ENCODE measurements around the gene IPPK. TPM values are rescaled to one million over a fixed set of nuclear protein-coding genes. Genes with fewer than 3 reads are reported as not detected.

Gene IPPK
- polyA plus RNA-seq, 3 donors, result 10.2 to 14.5 (median 12.0) TPM

DNA sequence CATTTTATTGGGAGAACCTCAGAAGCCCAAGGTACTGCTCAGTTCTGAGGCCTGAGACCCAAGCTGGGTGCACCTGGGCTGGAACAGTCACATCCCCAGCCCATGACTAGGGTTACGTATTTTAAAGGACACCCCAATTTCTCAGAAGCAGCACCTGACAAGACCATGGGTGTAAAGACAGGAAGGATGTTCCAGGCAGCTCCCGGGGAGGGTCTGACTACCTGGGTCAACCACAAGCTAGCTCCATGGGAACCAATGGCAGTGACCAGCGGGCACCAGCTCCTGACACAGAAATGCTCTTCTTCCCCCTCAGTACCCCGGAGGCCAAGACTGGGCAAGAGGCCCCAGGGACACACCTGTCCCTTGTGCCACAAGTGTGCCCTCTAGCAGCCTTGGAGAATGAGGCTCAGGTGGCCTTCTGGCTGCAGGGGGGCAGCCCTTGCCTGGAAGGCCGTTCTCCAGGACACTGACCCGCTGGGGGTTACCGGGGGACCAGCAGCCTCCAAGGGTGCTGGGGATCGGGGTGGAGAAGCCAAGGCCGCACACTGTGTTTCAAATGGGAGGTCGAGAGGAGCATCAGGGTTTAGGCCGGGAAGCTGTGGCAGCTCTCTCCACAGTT, 52.6 kb downstream of the IPPK start:
- DNase-seq, result no peak

DNA sequence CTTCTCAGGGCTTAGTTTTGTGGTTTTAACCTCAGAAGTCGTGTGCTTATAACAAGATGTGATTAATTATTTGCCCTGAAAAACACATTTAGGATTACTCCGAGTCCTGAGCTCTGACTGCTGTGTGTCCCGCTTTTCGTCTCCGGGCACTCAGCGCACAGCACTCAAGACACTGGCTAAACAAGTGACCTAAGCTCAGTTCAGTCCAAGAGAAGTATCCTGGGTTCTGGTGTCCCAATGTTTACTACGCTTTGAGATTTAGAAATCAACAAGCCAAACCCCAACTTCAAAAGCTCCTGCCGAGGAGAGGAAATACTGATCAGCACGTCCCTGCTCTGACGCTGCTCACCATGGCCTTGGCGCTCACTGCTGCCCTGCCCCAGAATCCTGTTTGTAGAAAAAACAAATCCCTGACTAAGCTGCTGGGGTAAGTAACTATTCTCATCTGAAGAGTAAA, 53.2 kb downstream of the IPPK start:
- no peak for DNase-seq

DNA sequence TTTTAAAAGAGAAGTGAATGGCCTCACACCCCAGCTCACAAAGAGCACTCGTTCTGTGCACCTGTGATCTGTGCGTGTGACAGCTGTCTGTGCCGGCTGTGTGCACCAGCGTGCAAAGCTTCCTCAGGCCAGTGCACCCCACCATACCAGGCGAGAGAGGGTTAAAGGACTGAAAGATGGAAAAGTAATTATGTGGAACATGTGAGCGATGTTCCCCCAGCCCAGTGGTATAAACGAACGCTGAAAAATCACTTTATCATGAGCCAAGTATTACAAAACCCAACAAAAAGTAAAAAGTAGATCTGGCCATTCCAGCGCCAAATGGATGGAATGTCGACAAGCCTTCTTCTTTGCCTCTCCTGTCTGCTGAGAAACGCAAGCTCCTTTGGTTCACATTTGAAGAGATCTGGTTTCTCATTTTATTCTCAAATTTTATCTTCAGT, 53.7 kb downstream of the IPPK start:
- no peak for DNase-seq

DNA sequence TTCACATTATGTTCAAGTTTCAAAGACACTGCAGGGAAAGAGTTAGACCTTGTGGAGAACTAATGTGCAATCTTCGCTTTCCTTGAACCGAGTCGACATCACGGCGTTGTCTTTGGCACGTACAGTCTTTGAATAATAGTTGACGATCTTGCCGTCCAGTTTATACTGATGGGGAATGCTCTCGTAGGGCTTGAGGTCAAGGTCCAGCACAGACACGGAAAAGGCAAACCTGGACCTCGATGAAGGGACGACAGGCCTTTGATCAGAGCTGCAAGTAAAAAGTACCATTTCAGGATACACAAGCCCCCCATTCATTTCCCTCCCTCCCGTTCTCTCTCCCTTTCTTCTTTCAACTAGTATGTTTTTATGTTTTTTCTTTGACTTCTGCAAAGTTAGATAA, 54.1 kb downstream of the IPPK start:
- DNase-seq, result no peak

DNA sequence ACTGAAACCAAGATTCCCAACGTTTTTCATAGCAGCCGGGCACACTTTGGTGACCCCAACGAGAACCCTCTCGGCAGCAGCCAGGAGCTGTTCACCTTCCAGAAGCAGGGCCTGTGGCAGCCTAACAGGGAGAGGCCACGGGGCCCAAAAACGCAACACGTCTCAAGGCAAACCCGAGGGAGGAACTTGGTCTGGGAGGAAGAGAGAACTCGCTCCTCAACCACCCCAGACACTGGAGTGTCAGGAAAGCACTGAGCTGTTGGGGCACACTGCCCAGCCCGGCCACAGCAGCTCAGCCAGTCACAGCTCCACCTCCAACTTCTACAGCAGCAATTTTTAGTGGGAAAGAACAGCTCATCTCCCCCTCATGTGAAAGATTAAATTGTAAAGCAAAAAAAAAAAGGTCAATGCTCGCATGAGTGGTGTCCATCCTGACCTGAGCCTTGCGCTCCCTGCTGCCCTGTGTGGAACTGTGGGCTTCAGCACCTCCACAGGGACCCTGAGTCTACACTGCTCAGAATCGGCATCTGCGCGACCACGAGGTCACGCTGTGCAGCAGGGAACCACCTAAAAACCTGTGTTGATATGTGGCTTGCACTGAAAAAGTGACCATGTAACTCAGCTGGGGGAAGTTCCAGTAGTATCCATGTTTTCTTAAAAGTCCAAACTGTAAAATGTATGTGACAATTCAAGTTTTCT, 55.0 kb downstream of the IPPK start:
- no peak for DNase-seq

DNA sequence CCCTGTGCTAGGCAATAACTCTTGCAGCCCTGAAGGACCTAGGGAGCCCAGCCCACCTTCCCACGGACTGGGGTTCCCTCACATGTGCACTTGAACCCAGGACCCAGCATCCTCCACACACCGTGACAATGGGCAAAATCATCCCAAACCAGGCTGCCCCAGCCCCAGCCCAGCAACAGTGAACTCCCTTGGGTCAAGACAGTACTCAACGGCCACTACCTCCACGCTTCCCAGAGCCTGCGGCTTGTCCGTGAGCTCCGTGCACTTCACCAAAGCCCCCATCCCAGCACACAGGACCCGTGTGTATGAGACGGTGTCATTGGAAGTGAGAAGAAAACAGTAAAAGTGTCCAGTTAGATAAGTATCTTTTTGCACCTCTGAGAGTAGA, 55.8 kb downstream of the IPPK start:
- DNase-seq, result no peak

DNA sequence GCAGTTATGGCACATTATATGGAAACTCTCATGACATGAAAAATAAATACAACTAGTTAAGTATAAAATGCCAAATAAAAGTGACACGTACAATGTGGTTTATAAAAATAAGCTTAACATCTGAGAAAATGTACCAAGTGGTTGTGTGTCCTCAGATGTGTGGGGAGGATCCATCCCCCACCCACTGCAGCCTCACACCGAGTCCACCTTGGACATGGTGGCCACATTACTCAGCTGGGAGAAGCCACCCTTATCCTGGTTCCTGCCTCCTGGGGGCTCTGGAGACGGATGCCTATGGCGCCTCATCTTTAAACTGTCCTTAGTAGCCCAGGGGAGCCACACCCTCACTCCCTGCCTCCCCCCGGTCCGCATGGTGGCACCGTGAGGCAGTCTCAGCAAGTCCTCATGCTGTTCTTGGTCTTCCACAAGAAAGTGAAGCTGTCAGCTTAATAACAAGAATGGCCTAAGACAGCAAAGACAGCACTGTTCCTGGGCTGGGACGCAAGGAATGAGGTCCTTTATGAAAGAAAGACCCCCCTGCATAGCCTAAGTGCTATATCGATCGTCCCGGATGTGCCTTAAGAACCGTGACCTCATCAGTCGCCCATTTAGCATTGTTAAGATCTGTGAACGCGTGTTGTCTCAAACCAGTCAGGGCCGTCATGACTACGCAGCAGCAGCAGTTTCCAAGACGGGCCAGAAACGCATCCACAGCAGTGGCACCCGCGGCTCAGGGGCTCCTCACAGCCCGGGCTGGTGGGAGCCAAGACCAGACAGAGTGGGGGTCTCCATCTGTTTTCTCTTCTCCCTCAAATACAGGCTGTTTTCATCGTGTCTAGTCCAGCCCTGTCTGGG, 56.4 kb downstream of the IPPK start:
- no peak for DNase-seq

DNA sequence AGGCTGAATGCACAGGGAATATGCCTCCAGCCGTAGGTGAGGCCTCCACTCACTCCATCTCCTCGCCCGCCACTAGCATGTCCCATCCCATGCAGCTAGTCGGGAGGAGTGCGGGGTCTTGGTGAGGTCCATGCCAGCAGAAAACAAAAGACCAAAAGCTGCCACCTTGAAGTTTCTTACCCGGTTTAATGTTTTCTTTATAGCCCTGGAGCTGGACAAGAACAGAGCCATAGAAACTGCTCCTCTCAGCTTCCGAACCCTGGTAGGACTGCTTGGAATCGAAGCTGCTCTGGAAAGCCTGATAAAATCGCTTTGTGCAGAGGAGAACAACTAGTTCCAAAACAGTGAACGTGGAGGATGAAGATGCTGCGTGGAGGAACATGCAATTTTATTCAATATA, 57.1 kb downstream of the IPPK start:
- DNase-seq, result no peak

DNA sequence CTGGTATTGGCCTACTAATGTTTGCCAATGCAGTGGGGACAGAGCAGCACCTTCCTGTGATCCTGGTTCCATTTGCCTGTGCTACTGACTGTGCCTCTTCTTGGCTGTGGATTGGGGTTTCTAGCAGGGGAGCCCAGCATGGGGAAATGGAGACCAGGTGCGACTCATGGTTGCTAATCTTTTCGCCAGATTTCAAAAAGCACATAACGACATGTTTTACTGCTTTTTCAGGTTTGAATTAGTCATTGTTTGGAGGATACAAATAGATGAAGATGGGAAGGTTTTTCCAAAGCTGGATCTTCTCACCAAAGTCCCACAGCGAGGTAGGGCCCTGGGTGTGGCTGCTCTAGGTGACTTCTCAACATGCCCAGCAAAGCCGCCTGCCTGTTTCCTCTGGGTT, 57.6 kb downstream of the IPPK start:
- no peak for DNase-seq

DNA sequence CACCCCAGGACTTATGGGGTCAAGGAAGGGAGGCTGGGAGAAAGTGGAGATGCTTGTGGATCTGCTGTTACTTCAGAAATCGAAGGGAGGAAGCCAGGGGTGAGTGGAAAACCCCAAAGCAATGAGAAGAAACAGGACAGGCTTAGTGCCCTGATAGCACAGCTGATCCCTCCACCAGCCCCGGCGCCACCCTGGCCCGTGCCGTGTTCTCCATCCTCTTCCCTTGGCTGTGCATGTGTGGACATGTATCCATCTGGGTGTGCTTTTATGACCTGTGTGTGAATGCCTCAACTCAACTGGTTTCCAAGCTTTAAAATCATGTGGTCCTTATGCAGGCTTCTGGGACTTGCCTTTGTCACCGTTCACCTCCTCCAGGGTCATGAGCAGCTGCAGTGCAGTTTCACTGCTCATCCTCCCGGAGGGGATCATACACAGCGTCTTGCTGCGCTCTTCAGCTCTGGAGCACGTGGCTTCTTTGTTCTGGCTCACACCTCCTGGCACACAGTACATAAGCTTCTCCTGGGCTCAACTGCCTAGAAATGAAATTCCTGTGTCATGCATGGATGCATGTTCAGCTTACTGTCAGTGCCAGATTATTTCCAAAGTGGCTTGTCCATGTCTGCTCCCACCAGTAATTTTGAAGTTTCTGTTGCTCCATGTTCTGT, 58.2 kb downstream of the IPPK start:
- DNase-seq, result no peak

DNA sequence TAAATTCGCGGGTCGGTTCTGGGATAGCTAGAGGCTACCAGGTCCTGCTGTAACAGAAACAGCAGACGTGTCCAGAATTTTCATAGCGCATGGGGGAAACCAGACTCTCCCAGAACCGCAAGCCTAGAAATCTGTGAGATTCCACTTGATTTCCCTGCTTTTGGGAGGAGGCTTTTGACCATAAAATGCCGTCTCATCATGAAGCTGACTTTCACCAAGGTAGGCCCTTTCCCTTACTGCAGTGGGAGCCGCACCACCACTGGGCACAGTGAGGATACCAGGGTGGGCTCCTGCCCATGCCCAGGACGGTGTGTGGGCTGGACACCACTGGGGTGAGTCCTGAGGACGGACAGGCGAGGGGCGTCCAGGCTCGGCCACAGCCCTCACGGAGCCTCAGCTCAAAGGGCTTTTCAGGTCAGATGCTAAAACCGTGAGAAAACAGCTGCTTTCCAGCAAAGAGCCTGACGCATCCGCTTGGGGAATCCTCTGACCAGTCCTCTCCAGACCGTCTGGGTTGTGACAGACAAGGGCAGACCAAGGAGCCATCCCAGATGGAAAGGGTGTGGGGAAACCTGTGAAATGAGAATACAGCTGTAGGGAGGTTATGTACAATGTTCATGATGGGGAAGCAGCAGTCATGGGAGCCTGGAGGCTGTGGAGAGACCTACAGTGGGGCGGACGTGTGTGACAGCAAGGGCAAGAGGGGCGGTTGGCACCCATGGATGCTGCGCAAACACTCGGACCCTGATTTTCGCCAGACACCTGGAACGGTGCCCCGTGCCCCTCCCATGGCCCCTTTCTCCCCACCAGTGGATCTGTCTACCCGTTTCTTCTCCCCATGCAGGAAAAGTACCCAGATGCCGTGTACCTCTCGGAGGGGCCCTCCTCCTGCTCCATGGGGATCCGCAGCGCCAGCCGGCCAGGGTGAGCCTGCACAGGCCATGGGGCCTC, 59.2 kb downstream of the IPPK start:
- peak; percentile 27 for DNase-seq

DNA sequence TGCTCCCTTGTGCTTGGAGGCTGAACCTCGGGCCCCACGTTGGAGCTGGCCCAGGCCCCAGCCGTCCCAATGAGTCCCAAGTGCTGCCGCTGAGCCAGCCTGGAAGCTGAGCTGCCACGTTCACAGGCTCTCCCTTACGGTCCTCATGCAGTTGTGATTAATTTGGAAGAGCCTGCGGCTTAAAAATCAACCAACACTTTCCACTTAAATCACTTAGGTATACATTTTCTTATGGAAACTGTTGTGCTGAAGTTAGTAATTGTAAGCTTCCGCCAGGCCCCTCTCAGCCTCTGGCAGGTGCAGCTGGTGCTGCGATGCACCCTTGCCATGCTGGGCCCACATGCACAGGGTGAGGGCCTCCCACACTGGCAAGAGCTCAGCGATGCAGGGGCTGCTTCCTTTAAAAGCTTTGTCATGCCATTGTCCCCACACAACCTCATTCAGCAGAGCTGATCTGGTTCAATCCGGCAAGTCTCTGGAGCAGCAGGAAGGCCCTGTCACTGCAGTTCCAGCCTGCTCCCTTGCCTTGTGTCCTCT, 61.0 kb downstream of the IPPK start:
- DNase-seq, result peak; percentile 42

DNA sequence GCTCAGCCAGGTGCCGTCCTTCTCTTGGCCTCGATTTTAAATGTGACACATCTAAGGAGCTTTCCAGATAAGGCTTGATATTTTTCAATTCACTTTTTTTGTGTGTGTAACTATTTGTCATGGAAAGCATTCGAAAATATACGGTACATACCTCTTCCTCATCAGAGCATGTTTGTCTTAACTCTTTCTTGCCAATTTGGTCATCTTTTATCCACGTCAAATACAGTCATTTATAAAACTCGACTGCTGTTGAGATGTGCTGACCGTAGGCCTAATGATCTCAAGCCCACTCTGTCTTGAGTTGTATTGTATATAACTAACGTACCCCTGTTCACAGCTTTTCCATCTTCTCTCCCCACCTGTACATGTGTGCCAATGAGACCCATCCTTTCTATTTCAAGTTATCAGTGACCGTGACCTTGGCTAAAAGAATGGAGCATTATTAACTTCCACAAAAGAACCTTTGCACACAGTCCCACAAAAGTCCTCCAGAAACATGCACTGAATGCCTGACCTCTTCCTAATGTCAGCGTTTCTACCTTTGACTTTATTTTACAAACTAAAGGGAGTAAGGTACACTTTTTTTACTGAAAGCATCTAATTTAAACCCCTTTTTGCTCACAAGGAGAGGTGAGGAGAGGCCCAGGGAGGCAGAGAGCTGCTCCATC, 61.6 kb downstream of the IPPK start:
- no peak for DNase-seq

DNA sequence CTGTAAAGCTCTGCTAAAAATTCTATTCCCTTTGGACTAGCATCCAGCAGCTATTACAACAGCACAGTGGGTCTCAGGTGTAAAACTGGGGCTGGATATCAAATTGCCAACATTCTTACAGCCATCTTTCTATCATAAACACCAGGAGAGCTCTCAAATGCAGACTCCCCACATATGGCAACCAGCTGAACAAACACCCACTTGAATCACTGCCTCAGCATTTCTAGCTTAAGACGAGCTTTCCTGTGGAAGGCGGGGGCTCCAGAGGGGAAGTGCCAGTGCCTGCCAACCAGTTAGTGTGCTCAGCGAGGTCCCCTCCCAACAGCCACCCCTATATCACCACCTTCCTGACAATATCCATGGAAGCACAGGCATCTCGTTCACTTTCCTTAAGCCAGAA, 62.2 kb downstream of the IPPK start:
- peak; percentile 36 for DNase-seq

DNA sequence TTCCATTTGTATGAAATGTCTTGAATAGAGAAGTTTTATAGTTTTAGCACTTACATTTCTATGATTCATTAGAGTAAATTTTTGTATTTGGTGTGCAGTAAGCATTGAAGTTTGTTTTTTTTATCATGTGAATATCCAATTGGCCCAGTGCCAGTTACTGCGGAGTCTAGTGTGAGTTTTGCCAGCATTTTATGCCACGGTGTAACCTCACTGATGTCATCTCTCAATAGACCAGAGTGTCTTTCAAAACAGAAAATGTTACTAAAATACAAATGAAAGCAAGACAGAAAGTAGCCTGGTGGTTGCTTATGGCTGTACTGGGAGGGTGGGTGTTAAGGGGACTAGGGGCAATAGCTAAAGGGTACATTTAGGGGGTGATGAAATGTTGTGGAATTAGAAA, 62.8 kb downstream of the IPPK start:
- DNase-seq, result no peak

DNA sequence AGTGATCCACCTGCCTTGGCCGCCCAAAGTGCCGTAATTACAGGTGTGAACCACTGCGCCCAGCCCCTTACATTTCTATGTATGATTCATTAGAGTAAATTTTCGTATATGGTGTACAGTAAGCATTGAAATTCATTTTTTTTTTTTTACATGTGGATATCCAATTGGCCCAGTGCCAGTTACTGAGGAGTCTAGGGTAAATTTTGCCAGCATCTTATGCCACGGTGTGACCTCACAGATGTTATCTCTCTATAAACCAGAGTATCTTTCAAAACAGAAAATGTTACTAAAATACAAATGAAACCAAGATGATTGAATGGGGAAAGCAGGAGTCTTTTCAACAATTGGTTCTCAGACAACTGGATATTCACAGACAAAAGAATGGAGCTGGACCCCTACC, 64.7 kb downstream of the IPPK start:
- no peak for DNase-seq

DNA sequence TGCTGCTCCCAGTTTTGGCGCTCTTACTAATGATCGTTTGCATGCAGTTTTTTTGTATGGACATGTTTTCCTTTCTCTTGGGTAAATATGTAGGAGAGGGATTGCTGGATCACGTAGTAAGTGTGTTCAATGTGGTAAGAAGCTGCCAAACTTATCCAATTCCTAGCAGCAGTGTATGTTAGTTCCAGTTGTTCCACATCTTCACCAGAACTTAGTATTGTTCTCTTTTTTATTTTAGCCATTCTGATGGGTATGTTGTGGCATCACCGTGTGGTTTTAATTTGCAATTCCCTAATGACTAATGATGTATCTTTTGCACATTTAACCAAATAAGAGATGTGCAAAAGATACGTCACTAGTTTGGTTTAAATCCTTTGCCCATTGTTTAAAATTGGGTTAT, 65.9 kb downstream of the IPPK start:
- no peak for DNase-seq

DNA sequence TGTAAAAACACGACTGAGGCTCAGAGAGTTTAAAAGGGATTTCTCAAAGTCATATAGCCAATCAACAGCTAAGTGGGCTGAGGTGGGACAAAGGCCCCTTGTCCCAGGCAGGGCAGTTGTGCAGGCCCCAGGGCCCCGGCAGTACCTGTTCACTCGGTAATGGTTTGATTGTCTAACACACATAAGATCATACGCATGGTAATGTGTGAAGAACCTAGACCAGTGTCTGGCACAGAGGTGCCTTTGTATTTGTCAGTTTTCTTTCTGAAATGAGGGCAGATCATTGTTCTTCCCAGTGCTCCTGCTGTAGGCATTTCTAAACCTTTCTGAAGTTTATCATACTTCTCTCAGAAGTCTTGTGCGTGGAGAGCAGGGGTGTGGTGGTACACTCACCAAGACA, 66.8 kb downstream of the IPPK start:
- DNase-seq, result no peak

DNA sequence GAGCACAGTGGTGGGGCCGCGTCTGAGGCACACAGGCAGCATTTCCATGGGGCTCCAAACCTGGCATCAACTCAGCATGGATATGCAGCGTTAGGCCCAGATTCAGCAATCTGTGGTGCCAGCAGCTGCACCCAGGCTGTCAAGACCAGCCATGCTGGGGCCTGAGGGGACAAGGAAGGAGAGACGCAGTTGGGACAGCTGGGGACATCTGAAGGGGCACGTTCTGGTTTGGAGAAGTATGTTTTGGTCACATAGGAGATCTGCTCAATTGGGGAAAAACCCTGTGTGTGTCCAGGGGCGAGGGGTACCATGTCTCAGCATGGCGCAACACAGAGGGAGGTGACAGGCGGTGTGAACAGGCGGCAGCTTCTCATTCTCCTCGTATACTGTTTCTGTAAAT, 67.5 kb downstream of the IPPK start:
- no peak for DNase-seq

DNA sequence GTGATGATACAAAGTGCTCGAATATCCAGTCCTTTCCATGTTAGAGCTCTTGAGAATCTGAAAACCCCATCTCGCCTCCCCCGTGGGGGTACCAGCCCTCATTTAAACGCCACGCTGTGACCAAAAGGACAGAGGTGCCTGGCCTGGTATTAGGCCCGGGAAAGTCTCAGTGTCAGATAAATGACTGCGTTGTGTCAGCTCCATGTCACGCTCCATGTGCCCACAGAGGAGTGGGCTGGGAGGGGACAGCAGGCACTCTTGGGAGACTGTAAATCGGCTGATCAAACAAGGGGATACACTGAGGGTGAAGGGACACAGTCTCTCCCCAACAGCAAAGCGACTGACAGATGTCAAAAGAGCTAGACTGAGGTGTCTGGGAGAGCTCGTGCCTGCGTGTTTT, 68.5 kb downstream of the IPPK start:
- peak; percentile 28 for DNase-seq

Data from renal pelvis (tissue), 4 donors.